Measurements from ENCODE around the gene ANXA4. TPM values are rescaled to one million over a fixed set of nuclear protein-coding genes. Genes with fewer than 3 reads are reported as not detected.
"Not testable (repeated sequence)": the region's sequence is repeated elsewhere in the genome, so short reads cannot be mapped to it uniquely, and the experiment has no call there.

ANXA4 gene
- polyA plus RNA-seq, 4 donors: 289 to 764 (median 313) TPM

GRCh38 chr2:69830906-69831241, 88.9 kb downstream of the ANXA4 start:
- peaks cover 0 to 13% (median 0%) of the 10 kb centered on the region in 3 donors for H3K36me3 ChIP-seq (ENCODE audit: control insufficient read depth in 3 of 3, insufficient read depth in 2 of 3, low read depth in 1 of 3, low read length in 3 of 3)
- H3K4me1 ChIP-seq (ENCODE audit: control insufficient read depth in 3 of 3, insufficient read depth in 2 of 3, low read depth in 1 of 3, low read length in 2 of 3); DNase-seq; H3K27me3 ChIP-seq (ENCODE audit: control insufficient read depth in 3 of 3, insufficient read depth in 3 of 3, low read length in 3 of 3); FAIRE-seq; H3K9me3 ChIP-seq (ENCODE audit: control insufficient read depth in 2 of 2, insufficient read depth in 1 of 2, low read depth in 1 of 2, low read length in 1 of 2): not testable (repeated sequence)
- H3K27ac ChIP-seq (ENCODE audit: low read depth in 1 of 3, low read length in 2 of 3): peak overlapping the region in 2 of 3 donors; percentile 36 to 85
- H3K4me3 ChIP-seq (ENCODE audit: low read depth in 1 of 3, low read length in 3 of 3): peak overlapping the region in 2 of 3 donors; percentile 71 to 93
- WGBS, 3 donors: 61 to 76% (median 66%) methylated on average over 13 of the region's 13 CpGs

DNA sequence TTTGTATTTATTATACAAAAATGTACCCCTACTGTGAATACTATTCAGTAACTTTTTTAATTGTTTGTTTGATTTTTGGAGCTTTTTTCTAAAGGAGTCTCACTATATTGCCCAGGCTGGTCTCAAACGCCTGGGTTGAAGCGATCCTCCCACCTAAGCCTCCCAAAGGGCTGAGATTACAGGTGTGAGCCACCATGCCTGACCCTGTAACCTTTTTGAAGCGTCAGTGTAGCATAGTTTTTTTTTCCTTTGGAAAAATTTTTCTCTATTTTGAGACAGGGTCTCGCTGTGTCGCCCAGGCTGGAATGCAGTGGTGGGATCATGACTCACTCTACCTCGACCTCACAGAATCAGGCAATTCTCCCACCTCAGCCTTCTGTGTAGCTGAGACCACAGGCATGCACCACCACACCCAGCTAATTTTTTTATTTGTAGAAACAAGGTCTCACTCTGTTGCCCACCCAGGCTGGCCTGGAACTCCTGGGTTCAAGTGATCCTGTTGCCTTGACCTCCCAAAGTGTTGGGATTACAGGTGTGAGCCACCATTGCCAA, 89.5 kb downstream of the ANXA4 start:
- FAIRE-seq (no peak), DNase-seq (no peak)
- Histone ChIP-seq H3K27ac (ENCODE audit: low read depth in 1 of 3, low read length in 2 of 3) (no peak overlapping the region), H3K27me3 (ENCODE audit: control insufficient read depth in 3 of 3, insufficient read depth in 3 of 3, low read length in 3 of 3) (no peaks in the 10 kb centered on the region), H3K4me3 (ENCODE audit: low read depth in 1 of 3, low read length in 3 of 3) (peak overlapping the region in 1 of 3 donors; percentile 93), H3K4me1 (ENCODE audit: control insufficient read depth in 3 of 3, insufficient read depth in 2 of 3, low read depth in 1 of 3, low read length in 2 of 3) (peaks cover 3 to 9% (median 5%) of the 10 kb centered on the region in 3 donors), H3K9me3 (ENCODE audit: control insufficient read depth in 2 of 2, insufficient read depth in 1 of 2, low read depth in 1 of 2, low read length in 1 of 2) (no peaks in the 10 kb centered on the region), H3K36me3 (ENCODE audit: control insufficient read depth in 3 of 3, insufficient read depth in 2 of 3, low read depth in 1 of 3, low read length in 3 of 3) (peaks cover 0 to 11% (median 1%) of the 10 kb centered on the region in 3 donors)
- 89 to 93% (median 91%) methylated on average over 6 of the region's 6 CpGs for WGBS, 3 donors

DNA sequence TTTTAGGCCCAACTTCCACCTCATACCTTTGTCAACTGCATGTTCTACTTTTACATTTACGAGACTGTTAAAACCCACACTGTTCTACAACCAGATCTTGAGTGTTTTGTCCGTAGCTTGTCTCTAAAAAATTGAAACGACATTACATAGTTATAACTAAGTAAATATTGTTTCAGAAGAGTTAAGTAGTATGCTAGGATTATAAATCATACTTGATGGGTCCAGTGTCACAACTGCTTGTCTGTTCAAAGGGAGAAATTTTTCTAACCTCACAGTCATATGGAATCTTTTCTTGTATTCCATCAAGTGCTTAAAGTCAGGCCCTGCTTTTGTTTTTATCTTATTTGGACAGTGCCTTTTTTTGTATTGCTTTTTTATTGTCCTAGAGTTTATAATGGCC, 91.8 kb downstream of the ANXA4 start:
- FAIRE-seq: no peak
- no peak overlapping the region for H3K27ac ChIP-seq (ENCODE audit: low read depth in 1 of 3, low read length in 2 of 3)
- H3K4me1 ChIP-seq (ENCODE audit: control insufficient read depth in 3 of 3, insufficient read depth in 2 of 3, low read depth in 1 of 3, low read length in 2 of 3): peaks cover 3 to 9% (median 5%) of the 10 kb centered on the region in 3 donors
- no peaks in the 10 kb centered on the region for H3K27me3 ChIP-seq (ENCODE audit: control insufficient read depth in 3 of 3, insufficient read depth in 3 of 3, low read length in 3 of 3)
- peaks cover 0 to 8% (median 2%) of the 10 kb centered on the region in 3 donors for H3K36me3 ChIP-seq (ENCODE audit: control insufficient read depth in 3 of 3, insufficient read depth in 2 of 3, low read depth in 1 of 3, low read length in 3 of 3)
- no peak for DNase-seq
- H3K9me3 ChIP-seq (ENCODE audit: control insufficient read depth in 2 of 2, insufficient read depth in 1 of 2, low read depth in 1 of 2, low read length in 1 of 2): no peaks in the 10 kb centered on the region
- no peak overlapping the region for H3K4me3 ChIP-seq (ENCODE audit: low read depth in 1 of 3, low read length in 3 of 3)
- WGBS, 3 donors: 61 to 73% (median 67%) methylated on average over 3 of the region's 3 CpGs

GRCh38 chr2:69835666-69836065, 93.7 kb downstream of the ANXA4 start:
- Histone ChIP-seq H3K4me1 (ENCODE audit: control insufficient read depth in 3 of 3, insufficient read depth in 2 of 3, low read depth in 1 of 3, low read length in 2 of 3) (peaks cover 3 to 9% (median 5%) of the 10 kb centered on the region in 3 donors), H3K4me3 (ENCODE audit: low read depth in 1 of 3, low read length in 3 of 3) (no peak overlapping the region), H3K36me3 (ENCODE audit: control insufficient read depth in 3 of 3, insufficient read depth in 2 of 3, low read depth in 1 of 3, low read length in 3 of 3) (peaks cover 0 to 15% (median 2%) of the 10 kb centered on the region in 3 donors), H3K27ac (ENCODE audit: low read depth in 1 of 3, low read length in 2 of 3) (no peak overlapping the region), H3K27me3 (ENCODE audit: control insufficient read depth in 3 of 3, insufficient read depth in 3 of 3, low read length in 3 of 3) (no peaks in the 10 kb centered on the region), H3K9me3 (ENCODE audit: control insufficient read depth in 2 of 2, insufficient read depth in 1 of 2, low read depth in 1 of 2, low read length in 1 of 2) (no peaks in the 10 kb centered on the region)
- WGBS, 3 donors: 81 to 91% (median 89%) methylated on average over 2 of the region's 2 CpGs
- FAIRE-seq (no peak), DNase-seq (no peak)

DNA sequence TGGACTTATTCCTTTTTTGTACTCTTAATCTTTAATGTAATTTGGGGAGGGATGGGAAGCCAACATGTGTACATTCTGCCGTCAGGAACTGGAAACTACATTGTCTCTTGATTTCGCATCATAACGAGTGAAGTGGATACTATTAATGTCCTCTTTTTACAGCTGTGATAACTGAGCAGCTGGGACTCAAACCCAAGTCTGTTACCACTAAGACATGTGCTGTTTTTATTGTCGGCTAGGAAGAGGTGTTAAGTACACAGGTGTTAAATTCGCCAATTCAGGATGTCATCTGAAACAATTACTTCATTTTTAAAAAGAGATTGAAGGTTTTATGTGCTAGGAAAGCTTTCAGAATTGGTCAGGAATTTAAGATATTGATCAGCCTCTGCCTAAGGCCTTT, 94.4 kb downstream of the ANXA4 start:
- peaks cover 0 to 15% (median 4%) of the 10 kb centered on the region in 3 donors for H3K36me3 ChIP-seq (ENCODE audit: control insufficient read depth in 3 of 3, insufficient read depth in 2 of 3, low read depth in 1 of 3, low read length in 3 of 3)
- H3K27ac ChIP-seq (ENCODE audit: low read depth in 1 of 3, low read length in 2 of 3): no peak overlapping the region
- whole genome bisulfite sequencing, 3 donors: 53 to 63% (median 61%) methylated on average over 5 of the region's 5 CpGs
- peaks cover 3 to 6% (median 4%) of the 10 kb centered on the region in 3 donors for H3K4me1 ChIP-seq (ENCODE audit: control insufficient read depth in 3 of 3, insufficient read depth in 2 of 3, low read depth in 1 of 3, low read length in 2 of 3)
- FAIRE-seq: no peak
- no peaks in the 10 kb centered on the region for H3K9me3 ChIP-seq (ENCODE audit: control insufficient read depth in 2 of 2, insufficient read depth in 1 of 2, low read depth in 1 of 2, low read length in 1 of 2)
- H3K4me3 ChIP-seq (ENCODE audit: low read depth in 1 of 3, low read length in 3 of 3): no peak overlapping the region
- no peaks in the 10 kb centered on the region for H3K27me3 ChIP-seq (ENCODE audit: control insufficient read depth in 3 of 3, insufficient read depth in 3 of 3, low read length in 3 of 3)
- DNase-seq: no peak

DNA sequence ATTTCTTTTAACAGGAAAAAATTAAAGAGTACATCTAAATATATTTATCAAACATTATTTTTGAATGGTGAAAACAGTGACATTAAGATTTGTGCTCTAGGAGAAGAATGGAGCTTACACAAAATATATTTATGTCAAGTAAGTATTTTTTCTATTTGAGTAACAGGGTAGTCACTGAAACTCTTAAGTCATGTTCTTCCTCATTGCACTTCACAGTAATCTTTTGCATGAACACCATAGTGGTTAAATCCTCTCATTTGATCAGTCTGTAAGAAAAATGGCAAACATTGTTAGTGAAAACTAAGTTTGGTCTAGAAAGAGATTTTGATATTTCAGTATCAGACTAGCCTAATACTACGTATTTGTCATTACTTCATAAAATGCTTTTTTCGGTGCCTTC, 95.6 kb downstream of the ANXA4 start:
- no peaks in the 10 kb centered on the region for H3K9me3 ChIP-seq (ENCODE audit: control insufficient read depth in 2 of 2, insufficient read depth in 1 of 2, low read depth in 1 of 2, low read length in 1 of 2)
- H3K27ac ChIP-seq (ENCODE audit: low read depth in 1 of 3, low read length in 2 of 3): no peak overlapping the region
- WGBS, 3 donors: 89 to 98% (median 97%) methylated on average over 2 of the region's 2 CpGs
- no peaks in the 10 kb centered on the region for H3K27me3 ChIP-seq (ENCODE audit: control insufficient read depth in 3 of 3, insufficient read depth in 3 of 3, low read length in 3 of 3)
- H3K36me3 ChIP-seq (ENCODE audit: control insufficient read depth in 3 of 3, insufficient read depth in 2 of 3, low read depth in 1 of 3, low read length in 3 of 3): peaks cover 0 to 10% (median 7%) of the 10 kb centered on the region in 3 donors
- DNase-seq (no peak), FAIRE-seq (no peak)
- H3K4me3 ChIP-seq (ENCODE audit: low read depth in 1 of 3, low read length in 3 of 3): no peak overlapping the region
- peaks cover 0 to 3% (median 0%) of the 10 kb centered on the region in 3 donors for H3K4me1 ChIP-seq (ENCODE audit: control insufficient read depth in 3 of 3, insufficient read depth in 2 of 3, low read depth in 1 of 3, low read length in 2 of 3)

DNA sequence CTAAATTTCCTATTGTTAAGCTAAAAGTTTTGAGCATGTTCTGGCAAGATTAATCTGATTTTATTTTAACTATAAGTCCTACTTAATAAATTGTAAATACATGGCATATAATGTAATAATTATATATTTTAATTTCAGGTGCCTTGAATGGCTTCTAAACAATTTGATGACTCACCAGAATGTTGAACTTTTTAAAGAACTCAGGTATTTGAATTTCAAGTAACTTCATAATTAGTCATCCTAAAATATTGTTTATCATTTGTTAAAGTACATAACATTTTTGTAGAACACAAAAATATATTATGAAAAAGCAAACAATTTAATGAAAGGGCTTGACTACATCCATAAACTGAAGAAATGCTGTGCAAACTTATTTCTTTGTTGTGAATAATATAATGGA, 102.1 kb downstream of the ANXA4 start:
- Histone ChIP-seq H3K4me1 (ENCODE audit: control insufficient read depth in 3 of 3, insufficient read depth in 2 of 3, low read depth in 1 of 3, low read length in 2 of 3) (no peaks in the 10 kb centered on the region), H3K27me3 (ENCODE audit: control insufficient read depth in 3 of 3, insufficient read depth in 3 of 3, low read length in 3 of 3) (no peaks in the 10 kb centered on the region), H3K9me3 (ENCODE audit: control insufficient read depth in 2 of 2, insufficient read depth in 1 of 2, low read depth in 1 of 2, low read length in 1 of 2) (no peaks in the 10 kb centered on the region), H3K27ac (ENCODE audit: low read depth in 1 of 3, low read length in 2 of 3) (no peak overlapping the region), H3K36me3 (ENCODE audit: control insufficient read depth in 3 of 3, insufficient read depth in 2 of 3, low read depth in 1 of 3, low read length in 3 of 3) (peaks cover 2 to 29% (median 22%) of the 10 kb centered on the region in 3 donors), H3K4me3 (ENCODE audit: low read depth in 1 of 3, low read length in 3 of 3) (no peak overlapping the region)
- DNase-seq (no peak), FAIRE-seq (peak; percentile 94)

DNA sequence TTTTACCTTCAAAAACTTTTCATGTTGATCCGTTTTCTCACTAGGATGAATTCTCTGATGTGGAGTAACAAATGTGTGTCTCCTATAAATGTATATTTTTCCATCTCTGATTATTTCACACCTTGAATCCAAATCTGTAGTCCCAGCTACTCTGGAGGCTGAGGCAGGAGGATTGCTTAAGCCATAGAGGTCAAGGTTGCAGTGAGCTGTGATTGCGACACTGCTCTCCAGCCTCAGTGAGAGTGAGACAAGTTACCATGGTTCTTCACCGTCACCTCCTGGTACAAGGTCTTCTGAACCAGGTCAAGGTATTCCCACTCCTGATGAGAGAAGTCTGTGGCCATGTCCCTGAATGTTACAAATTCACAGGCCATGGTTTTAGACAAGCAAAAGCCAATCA, 102.6 kb downstream of the ANXA4 start:
- peaks cover 2 to 32% (median 22%) of the 10 kb centered on the region in 3 donors for H3K36me3 ChIP-seq (ENCODE audit: control insufficient read depth in 3 of 3, insufficient read depth in 2 of 3, low read depth in 1 of 3, low read length in 3 of 3)
- FAIRE-seq: no peak

More for the DNA sequence above, 102.6 kb downstream of the ANXA4 start:
- no peak for DNase-seq
- 97 to 100% (median 99%) methylated on average over 3 of the region's 3 CpGs for WGBS, 3 donors
- H3K27ac ChIP-seq (ENCODE audit: low read depth in 1 of 3, low read length in 2 of 3): no peak overlapping the region
- no peaks in the 10 kb centered on the region for H3K27me3 ChIP-seq (ENCODE audit: control insufficient read depth in 3 of 3, insufficient read depth in 3 of 3, low read length in 3 of 3)
- no peak overlapping the region for H3K4me3 ChIP-seq (ENCODE audit: low read depth in 1 of 3, low read length in 3 of 3)
- no peaks in the 10 kb centered on the region for H3K9me3 ChIP-seq (ENCODE audit: control insufficient read depth in 2 of 2, insufficient read depth in 1 of 2, low read depth in 1 of 2, low read length in 1 of 2)
- H3K4me1 ChIP-seq (ENCODE audit: control insufficient read depth in 3 of 3, insufficient read depth in 2 of 3, low read depth in 1 of 3, low read length in 2 of 3): no peaks in the 10 kb centered on the region

Measured in small intestine (tissue), 7 donors.